NCI-H2081 treated with DMSO at 0.1 percent for 48 hours (cell line): ENCODE results near the gene PDS5B.

Source experiments
- DNase-seq: peaks from one replicate; lab custom pipeline; 2025; lab: John Stamatoyannopoulos, UW

Gene PDS5B

DNA sequence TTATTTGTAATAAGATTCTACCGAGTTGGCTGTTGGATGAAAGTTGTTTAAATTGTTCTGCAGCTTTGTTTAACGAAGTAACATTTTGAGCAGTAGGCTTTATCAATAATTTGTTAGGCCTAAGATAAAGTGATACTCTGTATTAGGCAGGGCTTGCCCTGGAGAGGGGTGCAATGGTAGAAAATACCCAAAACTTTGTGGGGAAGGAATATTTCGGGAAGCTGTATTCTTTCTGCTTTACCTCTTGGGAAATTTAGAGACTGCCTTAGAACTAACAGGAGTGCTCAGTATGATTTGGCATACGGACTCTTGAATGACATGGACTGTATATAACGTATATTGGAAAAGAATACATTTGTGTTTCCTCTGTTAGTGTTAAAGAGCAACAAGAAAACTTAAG is 2.5 kb downstream of the PDS5B start:
- no peak for DNase-seq

DNA sequence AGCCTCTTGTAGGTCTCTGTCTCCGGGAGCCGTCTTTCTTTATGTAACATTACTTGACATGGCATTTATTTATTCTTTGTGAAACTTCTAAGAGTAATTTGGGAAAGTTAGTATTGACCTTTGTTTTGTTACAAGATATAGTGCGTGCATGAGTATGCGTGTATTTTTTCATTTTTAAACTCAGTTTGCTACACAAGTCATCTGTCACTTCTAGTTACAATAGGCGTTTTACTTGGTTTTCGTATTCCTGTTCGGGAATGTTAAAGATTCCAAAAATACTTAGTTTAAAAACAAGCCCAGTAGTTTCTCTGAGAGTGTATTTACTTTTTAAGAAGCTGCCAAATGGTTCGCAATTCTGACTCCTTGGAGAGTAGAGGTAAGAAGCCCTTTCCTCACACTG is 3.2 kb downstream of the PDS5B start:
- DNase-seq, result no peak

DNA sequence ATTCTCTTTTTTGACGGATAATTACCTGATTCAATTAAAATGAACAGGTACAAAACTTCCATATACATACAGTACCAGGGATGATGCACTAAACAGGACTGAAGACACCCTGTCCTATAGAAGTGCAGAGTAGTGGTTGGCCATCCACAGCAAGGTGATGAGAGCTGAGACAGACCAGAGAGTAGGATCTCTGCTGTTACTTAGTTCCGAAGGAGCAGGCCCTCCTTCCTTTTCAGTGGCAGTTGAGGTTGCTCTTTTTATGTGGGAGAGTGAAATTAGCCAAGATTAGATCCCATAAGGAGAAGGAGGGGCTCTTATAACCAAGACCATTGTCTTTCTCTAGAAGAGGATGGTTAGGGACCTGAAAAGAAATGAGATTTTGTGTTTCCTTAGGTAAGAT is 4.0 kb downstream of the PDS5B start:
- no peak for DNase-seq

DNA sequence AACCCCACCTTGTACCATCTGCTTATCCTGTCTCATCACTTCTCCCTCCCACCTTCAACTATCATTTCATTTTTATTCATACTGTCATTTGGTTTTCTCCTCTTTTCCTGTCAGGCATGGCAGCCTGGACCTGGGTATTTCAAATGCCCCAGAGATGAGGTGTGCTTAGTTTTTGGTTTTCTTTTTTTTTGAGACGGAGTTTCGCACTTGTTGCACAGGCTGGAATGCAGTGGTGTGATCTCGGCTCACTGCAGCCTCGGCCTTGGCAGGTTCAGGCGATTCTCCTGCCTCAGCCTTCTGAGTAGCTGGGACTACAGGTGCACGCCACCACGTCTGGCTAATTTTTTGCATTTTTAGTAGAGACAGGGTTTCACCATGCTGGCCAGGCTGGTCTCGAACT is 5.8 kb downstream of the PDS5B start:
- no peak for DNase-seq

DNA sequence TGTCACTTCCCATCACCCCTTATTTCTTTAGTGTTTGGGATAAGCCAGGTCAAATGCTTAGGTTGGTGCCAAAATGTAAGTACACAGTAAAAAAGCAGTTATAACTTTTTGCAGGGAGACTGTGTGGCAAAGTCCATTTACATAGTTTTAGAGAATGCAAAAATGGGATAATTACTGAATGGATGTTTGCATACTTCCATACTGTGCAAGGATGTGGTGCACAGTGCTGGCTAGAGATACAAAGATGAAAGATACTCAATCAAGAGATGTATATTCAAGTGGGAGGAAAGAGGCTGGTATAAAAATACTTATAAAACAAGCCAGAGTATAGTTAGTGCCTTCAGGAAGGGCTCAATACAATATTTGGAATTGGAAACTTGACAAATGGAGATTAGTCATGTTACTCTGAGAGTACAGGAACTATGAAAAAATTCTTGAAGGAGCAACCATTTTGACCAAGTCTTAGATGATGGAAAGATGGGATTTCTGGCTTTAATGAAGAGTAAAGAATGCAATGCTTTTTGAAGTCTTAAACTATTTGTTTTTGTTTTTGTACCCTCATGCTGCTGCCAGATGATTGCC is 8.0 kb downstream of the PDS5B start:
- no peak for DNase-seq

DNA sequence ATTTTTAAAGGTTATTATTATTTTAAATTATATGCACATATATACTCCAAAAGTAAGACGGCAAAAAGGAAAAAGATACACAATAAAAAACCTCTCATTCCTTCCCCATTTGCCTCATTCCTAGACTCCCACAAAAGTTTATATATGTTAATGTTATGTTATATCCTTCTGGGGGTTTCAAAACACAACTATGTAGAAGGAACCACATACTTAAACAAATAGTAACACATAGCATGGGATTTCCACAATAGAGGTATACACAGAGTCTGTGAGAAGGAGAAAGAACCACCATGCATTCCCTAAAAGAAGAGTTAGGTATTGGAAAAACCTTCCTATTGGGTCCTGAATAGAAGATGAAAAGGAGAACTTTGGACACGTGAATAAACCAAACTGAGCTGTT is 9.1 kb downstream of the PDS5B start:
- DNase-seq, result no peak

DNA sequence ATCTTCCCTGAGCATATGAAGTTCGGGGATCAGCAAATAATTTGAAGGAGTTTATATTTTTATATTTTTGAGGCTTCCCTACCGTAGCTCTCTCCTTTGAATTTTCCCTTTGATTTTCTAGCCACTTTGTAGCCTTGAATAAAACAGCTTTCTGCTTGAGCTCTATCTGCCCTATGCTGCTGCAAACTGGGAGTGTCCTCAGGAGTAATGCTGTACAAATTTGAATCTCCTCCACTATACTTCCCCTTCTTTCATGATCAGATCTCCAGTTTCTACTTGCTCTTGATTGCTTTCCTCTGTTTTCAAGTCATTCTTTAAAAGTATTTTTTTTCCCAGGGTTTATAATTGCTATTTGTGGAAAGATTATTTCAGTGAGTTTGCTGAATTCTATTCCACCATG is 14.6 kb downstream of the PDS5B start:
- no peak for DNase-seq

DNA sequence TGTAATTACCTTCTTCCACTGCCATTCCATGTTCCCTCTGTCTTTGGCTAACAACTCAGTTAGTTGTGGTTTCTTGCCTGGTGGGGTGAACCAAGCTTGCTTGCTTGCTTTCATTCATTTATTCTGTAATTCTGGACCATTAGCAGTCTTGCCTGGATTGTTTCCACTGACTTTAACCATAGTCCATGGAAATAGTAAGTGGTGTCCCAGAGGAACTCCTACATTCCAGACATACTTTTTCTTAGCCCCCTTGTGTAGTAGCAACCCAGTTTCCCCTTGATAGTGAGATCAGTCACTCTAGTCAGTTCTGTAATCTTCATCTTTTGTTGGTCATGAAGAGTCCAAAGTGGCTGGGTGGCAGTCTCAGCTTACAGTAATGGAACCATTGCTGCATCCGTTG is 23.2 kb downstream of the PDS5B start:
- DNase-seq, result no peak

DNA sequence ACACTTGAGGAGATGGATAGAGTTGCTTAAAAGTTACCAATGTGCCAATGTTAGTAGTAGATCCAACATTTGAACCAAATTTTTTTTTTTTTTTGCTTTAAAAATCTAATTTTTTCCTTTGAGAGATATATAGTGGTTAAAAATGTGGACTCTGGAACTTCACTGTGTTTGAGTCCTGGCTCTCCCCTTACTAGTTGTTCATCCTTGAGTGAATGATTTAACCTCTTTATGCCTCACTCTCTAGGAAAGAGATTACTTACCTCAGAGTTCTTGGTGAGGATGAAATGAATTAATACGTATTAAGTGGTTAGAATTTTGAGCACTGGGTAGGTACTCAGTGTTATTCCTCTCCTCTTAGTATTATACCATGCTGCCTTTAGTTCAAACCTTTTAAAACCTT is 24.3 kb downstream of the PDS5B start:
- DNase-seq, result no peak

DNA sequence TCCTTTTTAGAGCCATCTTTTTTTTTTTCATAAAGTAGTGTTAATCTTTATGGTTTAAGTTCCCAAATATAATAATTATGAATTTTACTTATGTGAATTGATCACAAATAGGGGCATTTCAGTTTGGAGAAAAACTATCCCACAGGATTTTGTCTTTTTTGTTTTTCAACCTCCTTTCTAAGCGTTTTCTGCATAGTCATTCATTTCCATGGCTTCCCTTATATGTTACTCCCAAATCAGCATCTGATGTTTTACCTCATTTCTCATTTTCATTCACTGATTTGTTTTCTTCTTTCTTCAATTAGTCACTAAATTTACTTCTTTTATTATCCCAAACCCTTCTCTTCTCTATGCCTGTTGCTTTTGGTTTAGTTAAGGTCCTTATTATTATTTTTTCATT is 24.7 kb downstream of the PDS5B start:
- DNase-seq, result no peak

DNA sequence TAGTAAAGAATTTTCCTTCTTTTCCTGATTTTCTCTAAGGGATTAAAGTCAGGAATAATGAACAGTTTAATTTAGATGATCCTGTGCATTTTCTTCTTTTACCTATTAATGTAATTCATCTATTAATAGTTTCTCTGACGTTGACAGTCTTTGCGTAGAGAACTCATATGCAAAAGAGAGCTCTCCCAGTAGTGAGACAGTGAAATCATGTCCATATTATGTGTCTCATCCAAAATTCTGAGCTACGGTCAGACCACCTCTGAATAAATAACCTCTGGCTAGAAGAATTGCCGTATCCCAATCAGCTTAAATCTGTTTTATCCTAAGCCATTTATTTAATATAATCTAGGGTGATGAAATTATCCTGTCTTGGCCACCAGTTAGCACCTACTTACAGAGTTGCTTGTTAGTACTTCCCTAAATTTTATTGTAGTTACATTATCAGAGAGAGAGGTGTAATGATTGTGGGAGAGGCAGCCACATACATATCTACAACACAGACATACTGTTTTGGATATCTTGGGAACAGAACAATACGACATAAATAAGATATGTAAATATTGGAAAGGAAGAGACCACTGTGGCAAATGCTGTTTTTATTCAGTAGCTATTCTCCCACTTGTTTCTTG is 30.7 kb downstream of the PDS5B start:
- DNase-seq, result no peak

DNA sequence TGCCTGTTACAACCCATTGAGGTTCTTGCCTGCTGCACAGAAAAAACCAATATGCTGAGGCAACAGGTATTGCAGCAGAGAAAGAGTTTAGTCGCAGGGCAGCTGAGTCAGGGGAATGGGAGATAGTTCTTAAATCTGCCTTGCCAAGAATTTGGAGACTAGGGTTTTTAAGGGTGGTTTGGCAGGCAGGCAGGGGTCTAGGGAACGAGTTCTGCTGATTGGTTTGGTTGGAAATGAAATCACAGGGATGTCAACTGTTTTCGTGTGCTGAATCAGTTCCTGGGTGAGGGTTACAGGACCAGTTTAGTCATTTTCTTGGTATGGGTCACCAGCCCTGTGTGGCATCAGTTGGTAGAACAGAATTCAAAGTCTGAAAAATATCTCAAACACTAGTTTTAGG is 36.6 kb downstream of the PDS5B start:
- DNase-seq, result no peak

DNA sequence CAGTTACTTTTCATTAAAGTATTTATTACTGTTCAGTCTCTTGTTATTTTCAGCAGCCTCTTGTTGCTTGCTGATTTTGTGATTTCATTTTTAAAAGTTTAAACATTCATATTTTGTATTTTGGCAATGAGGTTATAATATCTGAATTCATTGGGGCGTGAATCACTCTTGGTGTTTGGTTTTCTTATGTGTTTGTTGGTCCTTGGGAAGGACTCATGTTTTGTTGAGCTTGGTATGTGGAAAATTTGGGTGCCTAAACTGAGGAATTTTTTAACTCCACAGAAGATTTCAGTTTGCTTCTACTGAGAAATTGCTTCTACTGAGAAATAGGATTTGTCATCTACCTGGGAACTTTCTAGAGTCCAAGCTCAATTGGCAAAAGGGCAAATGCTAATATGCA is 38.2 kb downstream of the PDS5B start:
- DNase-seq, result no peak

DNA sequence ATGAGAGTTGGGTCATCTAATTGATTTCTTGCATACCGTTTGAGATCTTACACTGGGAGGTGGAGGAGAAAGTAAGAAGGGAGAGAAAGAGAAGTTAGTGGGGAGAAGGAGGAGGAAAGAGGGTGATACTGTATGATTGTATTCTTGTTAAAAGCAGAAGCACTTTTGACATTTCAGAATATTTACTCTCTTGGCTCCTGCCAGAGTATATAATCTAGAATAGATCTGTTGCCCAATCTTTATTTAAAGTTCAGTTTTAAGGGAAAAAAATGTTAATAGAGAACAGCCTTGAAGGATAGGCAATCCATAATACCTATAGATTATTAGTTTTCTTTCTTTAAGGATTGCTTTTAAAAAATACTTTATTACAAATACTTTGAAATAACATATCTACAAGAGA is 41.5 kb downstream of the PDS5B start:
- DNase-seq, result no peak

DNA sequence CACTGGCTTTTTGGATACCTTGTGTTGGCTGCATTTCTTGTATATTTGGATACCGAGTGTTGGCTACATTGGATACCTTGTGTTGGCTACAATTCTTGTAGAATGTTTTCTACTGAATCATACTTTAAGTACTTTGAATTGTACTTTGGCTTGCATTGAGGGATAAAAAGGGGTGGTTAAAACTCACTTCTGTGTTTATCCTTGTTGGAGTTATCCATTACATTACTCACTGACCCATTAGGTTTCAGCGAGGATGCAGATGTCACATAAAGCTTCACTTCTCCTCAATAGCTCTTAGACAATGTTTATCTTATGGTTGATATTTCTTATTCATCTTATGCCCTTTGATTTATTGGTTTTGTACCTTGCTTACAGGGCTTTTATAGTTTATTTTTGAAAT is 43.1 kb downstream of the PDS5B start:
- no peak for DNase-seq

DNA sequence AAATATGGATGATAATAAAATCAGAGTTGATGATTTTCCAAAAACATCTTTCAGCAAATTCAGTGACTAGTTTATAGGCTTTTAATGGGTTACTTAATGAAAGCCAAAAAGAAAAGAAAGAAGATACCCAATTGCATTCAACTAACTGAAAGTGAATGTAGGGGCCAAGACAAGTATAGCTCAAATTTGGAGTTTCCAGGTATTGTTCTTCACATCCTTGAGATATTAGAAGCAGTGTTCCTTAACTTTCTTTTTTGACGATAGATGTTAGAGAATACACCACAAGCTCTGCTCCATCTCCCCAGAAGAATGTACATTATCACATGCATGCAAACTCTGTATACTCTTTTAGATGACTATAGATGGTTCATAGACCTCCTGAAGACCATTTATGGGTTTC is 43.6 kb downstream of the PDS5B start:
- no peak for DNase-seq

DNA sequence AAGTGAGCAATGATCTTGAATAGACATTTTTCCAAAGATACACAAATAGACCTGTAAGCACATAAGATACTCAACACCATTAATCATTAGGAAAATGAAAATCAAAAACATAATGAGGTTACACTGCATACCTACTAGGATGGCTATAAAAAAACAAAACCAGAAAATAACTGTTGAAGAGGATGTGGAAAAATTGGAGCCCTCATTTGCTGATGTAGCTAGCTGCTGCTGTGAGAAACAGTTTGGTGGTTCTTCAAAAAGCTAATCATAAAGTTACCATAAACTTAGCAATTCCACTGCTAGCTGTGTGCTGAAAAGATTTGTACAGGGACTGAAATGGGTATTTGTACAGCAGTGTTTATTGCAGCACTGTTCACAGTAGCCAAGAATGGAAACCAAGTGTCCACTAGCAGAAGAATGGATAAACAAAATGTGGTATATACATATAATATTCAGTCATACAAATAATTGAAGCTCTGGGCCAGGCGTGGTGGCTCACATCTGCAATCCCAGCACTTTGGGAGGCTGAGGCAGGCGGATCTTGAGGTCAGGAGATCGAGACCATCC is 46.2 kb downstream of the PDS5B start:
- DNase-seq, result no peak

DNA sequence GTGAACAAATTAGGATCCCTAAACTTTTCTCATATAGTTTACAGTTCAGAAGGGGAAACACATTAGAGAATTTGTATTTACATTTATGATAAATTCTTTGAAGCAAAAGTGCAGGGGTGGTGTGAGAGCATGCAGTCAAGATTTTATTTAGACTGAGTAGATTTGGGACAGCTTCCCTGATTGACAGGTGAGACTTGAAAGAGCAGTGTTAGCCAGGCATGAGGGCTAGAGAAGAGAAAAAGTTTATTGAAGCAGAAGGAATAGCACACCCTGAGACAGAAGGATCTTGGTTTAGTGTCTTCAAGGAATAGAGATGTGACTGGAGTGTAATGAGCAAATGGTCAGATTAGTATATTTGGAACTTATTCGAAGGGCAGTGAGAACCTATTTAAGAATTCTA is 50.5 kb downstream of the PDS5B start:
- DNase-seq, result no peak

DNA sequence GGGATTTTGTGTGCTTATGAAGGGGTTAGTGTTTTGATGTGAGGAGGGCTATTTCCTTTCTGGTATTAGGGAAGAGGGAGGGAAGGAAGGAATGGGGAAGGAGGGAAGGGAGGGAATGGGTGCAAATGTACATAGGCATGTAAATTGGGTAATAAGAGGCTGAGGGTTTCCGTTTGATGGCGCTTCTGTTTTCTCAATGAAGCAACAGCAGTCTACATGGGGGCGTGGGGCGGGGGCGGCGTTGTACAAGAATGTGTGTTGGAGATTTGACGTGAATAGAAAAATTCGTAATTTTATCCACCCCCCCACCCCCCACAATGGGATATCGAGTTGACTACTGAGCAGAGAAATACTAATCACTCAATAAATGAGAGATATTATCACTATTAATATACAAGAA is 52.5 kb downstream of the PDS5B start:
- no peak for DNase-seq

DNA sequence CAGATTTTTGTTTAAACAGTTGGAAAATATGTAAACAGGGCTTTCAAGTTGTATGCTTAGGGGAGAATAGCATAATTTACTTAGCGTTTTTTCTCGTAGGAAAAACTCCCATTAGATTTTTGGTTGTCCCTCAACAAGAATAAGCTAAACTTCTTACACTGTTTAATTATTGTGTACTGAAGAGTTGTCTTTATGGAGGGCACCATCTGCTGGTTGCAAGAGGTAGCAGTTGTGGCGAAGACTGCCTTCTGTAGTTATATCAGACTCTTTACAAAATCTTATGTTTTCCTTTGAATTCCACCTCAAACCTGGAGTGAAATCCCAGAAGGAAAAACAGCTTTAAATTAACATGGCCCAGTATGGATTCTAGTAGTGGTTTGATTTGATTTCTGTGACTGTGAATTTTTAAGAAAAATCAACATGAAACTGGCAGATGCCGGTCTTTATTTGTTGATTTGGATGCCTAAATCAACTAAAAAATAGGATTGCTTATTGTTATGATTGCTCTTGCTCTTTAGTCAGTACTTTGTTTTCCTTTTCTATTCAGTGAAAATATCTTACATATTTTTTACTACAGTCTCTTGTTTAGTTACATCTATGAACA is 53.4 kb downstream of the PDS5B start:
- DNase-seq, result no peak

DNA sequence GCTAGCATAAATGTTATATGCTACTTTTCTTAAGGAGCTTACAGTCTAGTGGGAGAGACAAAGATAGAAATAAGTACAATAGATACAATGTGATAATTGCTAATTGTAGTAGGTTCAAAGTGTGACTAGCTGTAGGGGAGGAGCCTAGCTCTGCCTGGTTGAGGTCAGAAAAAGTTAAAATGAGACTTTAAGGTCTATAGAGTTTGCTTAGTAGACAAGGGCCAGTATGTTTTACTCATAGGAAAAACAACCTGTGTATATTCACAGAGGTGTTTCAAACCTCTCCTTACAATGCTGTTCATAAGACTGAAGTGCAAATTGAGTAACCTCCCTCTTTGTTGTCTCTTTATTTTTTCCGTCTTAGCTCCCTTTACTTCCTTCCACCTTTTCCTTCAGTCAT is 56.1 kb downstream of the PDS5B start:
- no peak for DNase-seq

DNA sequence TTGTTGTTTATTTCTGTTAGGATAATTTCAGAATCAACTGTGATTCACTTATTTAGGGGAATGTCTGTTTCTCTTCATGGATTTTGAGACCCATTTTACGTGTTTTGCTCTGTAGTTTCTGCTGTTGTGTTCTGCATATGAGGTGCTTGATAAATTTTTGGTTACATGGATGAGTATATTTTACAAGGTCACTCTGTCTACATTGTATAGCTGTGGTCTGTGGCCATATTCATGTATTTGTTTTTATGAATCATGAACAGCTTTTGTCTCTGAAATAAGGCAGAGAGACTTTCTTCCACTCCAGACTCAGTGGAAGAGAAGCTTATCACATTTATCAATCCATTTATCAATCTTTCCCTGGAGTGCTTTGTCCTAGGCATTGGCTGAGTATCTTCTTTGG is 56.6 kb downstream of the PDS5B start:
- no peak for DNase-seq

DNA sequence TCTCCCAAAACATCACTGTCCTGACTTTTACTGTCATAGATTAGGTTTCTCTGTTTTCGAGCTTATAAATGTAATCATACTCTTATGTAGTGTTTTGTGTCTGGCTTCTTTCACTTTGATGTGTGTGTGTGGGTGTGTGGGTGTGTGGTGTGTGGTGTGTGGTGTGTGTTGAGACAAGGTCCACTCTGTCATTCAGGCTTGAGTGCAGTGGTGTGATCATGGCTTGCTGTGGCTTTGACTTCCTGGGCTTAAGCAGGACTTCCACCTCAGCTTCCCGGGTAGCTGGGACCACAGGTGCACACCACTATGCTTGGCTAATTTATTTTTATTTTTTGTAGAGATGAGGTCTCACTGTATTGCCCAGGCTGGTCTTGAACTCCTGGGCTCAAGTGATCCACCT is 59.6 kb downstream of the PDS5B start:
- DNase-seq, result no peak

DNA sequence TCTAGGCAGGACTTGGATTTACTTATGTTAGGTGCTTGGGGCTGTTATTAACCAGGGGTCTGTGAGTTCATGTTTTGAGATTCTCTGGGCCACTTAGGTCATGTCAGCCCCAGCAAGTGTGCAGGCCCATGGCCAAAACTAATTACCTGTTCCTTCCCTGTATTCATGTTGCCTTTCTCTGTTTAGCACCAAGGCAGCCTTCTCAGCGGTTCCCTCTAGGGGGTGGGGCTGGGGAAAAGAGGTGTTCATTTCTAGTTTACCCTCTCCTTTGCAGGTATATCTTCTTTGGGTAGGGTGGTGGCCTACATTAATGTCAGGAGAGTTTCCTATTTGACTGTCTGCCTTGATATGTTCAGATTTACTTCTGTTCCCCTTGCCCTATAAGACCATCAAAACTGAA is 61.7 kb downstream of the PDS5B start:
- DNase-seq, result no peak
